ENCODE data around the gene ADAP2. TPM values are rescaled to one million over a fixed set of nuclear protein-coding genes. Genes with fewer than 3 reads are reported as not detected.

The ADAP2 gene
- polyA plus RNA-seq, 2 donors: 1.2 to 2.4 TPM

- Histone ChIP-seq H3K27me3 (ENCODE audit: control insufficient read depth in 1 of 2, insufficient read depth in 2 of 2, low read length in 2 of 2) (no peaks in the 10 kb centered on the region), H3K4me3 (ENCODE audit: low read depth in 1 of 2, low read length in 2 of 2) (no peak overlapping the region), H3K9me3 (ENCODE audit: control insufficient read depth in 2 of 2, insufficient read depth in 1 of 2, low read depth in 1 of 2, low read length in 1 of 2) (no peaks in the 10 kb centered on the region), H3K4me1 (ENCODE audit: control insufficient read depth in 2 of 2, insufficient read depth in 2 of 2, low read length in 1 of 2) (peaks cover 0 to 2% of the 10 kb centered on the region in 2 donors), H3K36me3 (ENCODE audit: control insufficient read depth in 2 of 2, insufficient read depth in 2 of 2, low read length in 1 of 2) (no peaks in the 10 kb centered on the region), H3K27ac (ENCODE audit: low read depth in 2 of 2, low read length in 1 of 2) (no peak overlapping the region)
- 62 to 67% methylated on average over 5 of the region's 5 CpGs for WGBS, 2 donors
These were observed 5.7 kb upstream of the ADAP2 start for GRCh38 chr17:30915833-30916611.

GRCh38 chr17:30917050-30917449 lies 4.7 kb upstream of the ADAP2 start:
- Histone ChIP-seq H3K36me3 (ENCODE audit: control insufficient read depth in 2 of 2, insufficient read depth in 2 of 2, low read length in 1 of 2) (no peaks in the 10 kb centered on the region), H3K4me1 (ENCODE audit: control insufficient read depth in 2 of 2, insufficient read depth in 2 of 2, low read length in 1 of 2) (peaks cover 0 to 2% of the 10 kb centered on the region in 2 donors), H3K27ac (ENCODE audit: low read depth in 2 of 2, low read length in 1 of 2) (no peak overlapping the region), H3K9me3 (ENCODE audit: control insufficient read depth in 2 of 2, insufficient read depth in 1 of 2, low read depth in 1 of 2, low read length in 1 of 2) (no peaks in the 10 kb centered on the region), H3K4me3 (ENCODE audit: low read depth in 1 of 2, low read length in 2 of 2) (no peak overlapping the region), H3K27me3 (ENCODE audit: control insufficient read depth in 1 of 2, insufficient read depth in 2 of 2, low read length in 2 of 2) (peaks cover 0 to 3% of the 10 kb centered on the region in 2 donors)

- Histone ChIP-seq H3K4me1 (ENCODE audit: control insufficient read depth in 2 of 2, insufficient read depth in 2 of 2, low read length in 1 of 2) (peaks cover 2% of the 10 kb centered on the region in 2 donors), H3K4me3 (ENCODE audit: low read depth in 1 of 2, low read length in 2 of 2) (no peak overlapping the region), H3K27ac (ENCODE audit: low read depth in 2 of 2, low read length in 1 of 2) (no peak overlapping the region), H3K9me3 (ENCODE audit: control insufficient read depth in 2 of 2, insufficient read depth in 1 of 2, low read depth in 1 of 2, low read length in 1 of 2) (no peaks in the 10 kb centered on the region), H3K27me3 (ENCODE audit: control insufficient read depth in 1 of 2, insufficient read depth in 2 of 2, low read length in 2 of 2) (peaks cover 0 to 10% of the 10 kb centered on the region in 2 donors), H3K36me3 (ENCODE audit: control insufficient read depth in 2 of 2, insufficient read depth in 2 of 2, low read length in 1 of 2) (no peaks in the 10 kb centered on the region)
- 58 to 65% methylated on average over 4 of the region's 4 CpGs for WGBS, 2 donors
These were observed 1.5 kb upstream of the ADAP2 start for GRCh38 chr17:30920282-30920681.

GRCh38 chr17:30920683-30921543 lies 832 bp upstream of the ADAP2 start:
- H3K27me3 ChIP-seq (ENCODE audit: control insufficient read depth in 1 of 2, insufficient read depth in 2 of 2, low read length in 2 of 2): peaks cover 0 to 10% of the 10 kb centered on the region in 2 donors
- no peak overlapping the region for H3K4me3 ChIP-seq (ENCODE audit: low read depth in 1 of 2, low read length in 2 of 2)
- H3K27ac ChIP-seq (ENCODE audit: low read depth in 2 of 2, low read length in 1 of 2): no peak overlapping the region

GRCh38 chr17:30922235-30923030 lies 688 bp downstream of the ADAP2 start:
- WGBS, 2 donors: 3 to 6% methylated on average over 56 to 66 of the region's 66 CpGs
- Histone ChIP-seq H3K36me3 (ENCODE audit: control insufficient read depth in 2 of 2, insufficient read depth in 2 of 2, low read length in 1 of 2) (no peaks in the 10 kb centered on the region), H3K27ac (ENCODE audit: low read depth in 2 of 2, low read length in 1 of 2) (peak overlapping the region in 1 of 2 donors; percentile 2), H3K4me3 (ENCODE audit: low read depth in 1 of 2, low read length in 2 of 2) (peak overlapping the region; percentile 52), H3K27me3 (ENCODE audit: control insufficient read depth in 1 of 2, insufficient read depth in 2 of 2, low read length in 2 of 2) (peaks cover 0 to 10% of the 10 kb centered on the region in 2 donors), H3K4me1 (ENCODE audit: control insufficient read depth in 2 of 2, insufficient read depth in 2 of 2, low read length in 1 of 2) (peaks cover 2% of the 10 kb centered on the region in 2 donors), H3K9me3 (ENCODE audit: control insufficient read depth in 2 of 2, insufficient read depth in 1 of 2, low read depth in 1 of 2, low read length in 1 of 2) (no peaks in the 10 kb centered on the region)

More at GRCh38 chr17:30920683-30921543, 832 bp upstream of the ADAP2 start:
- WGBS, 2 donors: 67 to 75% methylated on average over 11 of the region's 11 CpGs
- no peaks in the 10 kb centered on the region for H3K9me3 ChIP-seq (ENCODE audit: control insufficient read depth in 2 of 2, insufficient read depth in 1 of 2, low read depth in 1 of 2, low read length in 1 of 2)
- no peaks in the 10 kb centered on the region for H3K36me3 ChIP-seq (ENCODE audit: control insufficient read depth in 2 of 2, insufficient read depth in 2 of 2, low read length in 1 of 2)
- peaks cover 2% of the 10 kb centered on the region in 2 donors for H3K4me1 ChIP-seq (ENCODE audit: control insufficient read depth in 2 of 2, insufficient read depth in 2 of 2, low read length in 1 of 2)

- no peaks in the 10 kb centered on the region for H3K36me3 ChIP-seq (ENCODE audit: control insufficient read depth in 2 of 2, insufficient read depth in 2 of 2, low read length in 1 of 2)
- no peak overlapping the region for H3K27ac ChIP-seq (ENCODE audit: low read depth in 2 of 2, low read length in 1 of 2)
- H3K4me3 ChIP-seq (ENCODE audit: low read depth in 1 of 2, low read length in 2 of 2): no peak overlapping the region
- peaks cover 0 to 10% of the 10 kb centered on the region in 2 donors for H3K27me3 ChIP-seq (ENCODE audit: control insufficient read depth in 1 of 2, insufficient read depth in 2 of 2, low read length in 2 of 2)
- WGBS, 2 donors: 64 to 70% methylated on average over 2 of the region's 2 CpGs
- no peaks in the 10 kb centered on the region for H3K9me3 ChIP-seq (ENCODE audit: control insufficient read depth in 2 of 2, insufficient read depth in 1 of 2, low read depth in 1 of 2, low read length in 1 of 2)
- peaks cover 2% of the 10 kb centered on the region in 2 donors for H3K4me1 ChIP-seq (ENCODE audit: control insufficient read depth in 2 of 2, insufficient read depth in 2 of 2, low read length in 1 of 2)
These were observed 2.6 kb downstream of the ADAP2 start for GRCh38 chr17:30924341-30924740.

GRCh38 chr17:30926516-30926915 lies 4.8 kb downstream of the ADAP2 start:
- Histone ChIP-seq H3K27ac (ENCODE audit: low read depth in 2 of 2, low read length in 1 of 2) (no peak overlapping the region), H3K27me3 (ENCODE audit: control insufficient read depth in 1 of 2, insufficient read depth in 2 of 2, low read length in 2 of 2) (peaks cover 0 to 10% of the 10 kb centered on the region in 2 donors), H3K36me3 (ENCODE audit: control insufficient read depth in 2 of 2, insufficient read depth in 2 of 2, low read length in 1 of 2) (no peaks in the 10 kb centered on the region), H3K9me3 (ENCODE audit: control insufficient read depth in 2 of 2, insufficient read depth in 1 of 2, low read depth in 1 of 2, low read length in 1 of 2) (no peaks in the 10 kb centered on the region), H3K4me1 (ENCODE audit: control insufficient read depth in 2 of 2, insufficient read depth in 2 of 2, low read length in 1 of 2) (peaks cover 0 to 2% of the 10 kb centered on the region in 2 donors), H3K4me3 (ENCODE audit: low read depth in 1 of 2, low read length in 2 of 2) (no peak overlapping the region)
- WGBS, 2 donors: 74 to 76% methylated on average over 6 of the region's 6 CpGs

GRCh38 chr17:30927756-30928155 lies 6.0 kb downstream of the ADAP2 start:
- H3K27ac ChIP-seq (ENCODE audit: low read depth in 2 of 2, low read length in 1 of 2): no peak overlapping the region
- peaks cover 0 to 3% of the 10 kb centered on the region in 2 donors for H3K27me3 ChIP-seq (ENCODE audit: control insufficient read depth in 1 of 2, insufficient read depth in 2 of 2, low read length in 2 of 2)
- no peaks in the 10 kb centered on the region for H3K36me3 ChIP-seq (ENCODE audit: control insufficient read depth in 2 of 2, insufficient read depth in 2 of 2, low read length in 1 of 2)
- WGBS, 2 donors: 92 to 96% methylated on average over 5 of the region's 5 CpGs
- peaks cover 0 to 2% of the 10 kb centered on the region in 2 donors for H3K4me1 ChIP-seq (ENCODE audit: control insufficient read depth in 2 of 2, insufficient read depth in 2 of 2, low read length in 1 of 2)
- no peak overlapping the region for H3K4me3 ChIP-seq (ENCODE audit: low read depth in 1 of 2, low read length in 2 of 2)
- H3K9me3 ChIP-seq (ENCODE audit: control insufficient read depth in 2 of 2, insufficient read depth in 1 of 2, low read depth in 1 of 2, low read length in 1 of 2): no peaks in the 10 kb centered on the region

- 80 to 87% methylated on average over 3 of the region's 3 CpGs for WGBS, 2 donors
- Histone ChIP-seq H3K27me3 (ENCODE audit: control insufficient read depth in 1 of 2, insufficient read depth in 2 of 2, low read length in 2 of 2) (peaks cover 0 to 3% of the 10 kb centered on the region in 2 donors), H3K27ac (ENCODE audit: low read depth in 2 of 2, low read length in 1 of 2) (no peak overlapping the region), H3K36me3 (ENCODE audit: control insufficient read depth in 2 of 2, insufficient read depth in 2 of 2, low read length in 1 of 2) (no peaks in the 10 kb centered on the region), H3K4me3 (ENCODE audit: low read depth in 1 of 2, low read length in 2 of 2) (no peak overlapping the region), H3K9me3 (ENCODE audit: control insufficient read depth in 2 of 2, insufficient read depth in 1 of 2, low read depth in 1 of 2, low read length in 1 of 2) (no peaks in the 10 kb centered on the region), H3K4me1 (ENCODE audit: control insufficient read depth in 2 of 2, insufficient read depth in 2 of 2, low read length in 1 of 2) (no peaks in the 10 kb centered on the region)
These were observed 6.8 kb downstream of the ADAP2 start for GRCh38 chr17:30928584-30928983.

Data from esophagus (tissue), 2 donors.